NCI-H2107 (cell line): ENCODE measurements around the gene GOT1.

Source experiments
- DNase-seq: peaks from one replicate; lab custom pipeline; 2025; lab: John Stamatoyannopoulos, UW

Gene GOT1

DNA sequence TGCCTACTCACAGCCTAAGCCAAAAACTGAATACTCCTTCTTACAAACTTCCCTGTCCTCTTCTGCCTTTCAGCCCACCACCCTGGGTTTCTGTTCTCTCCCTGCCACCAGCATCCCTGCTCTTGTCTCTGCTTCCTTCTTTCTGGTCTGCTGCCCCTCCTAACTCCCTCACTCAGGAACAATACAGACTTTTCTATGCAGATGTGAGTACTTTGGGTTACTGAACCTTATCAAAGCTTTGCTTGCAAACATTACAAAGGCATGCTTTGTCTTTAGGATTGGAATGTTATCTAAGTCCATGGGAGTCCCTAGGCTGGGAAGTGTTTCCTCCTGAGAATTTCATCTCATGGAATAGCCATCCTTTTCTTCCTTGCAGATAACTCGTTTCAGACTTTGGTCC is 72.3 kb downstream of the GOT1 start:
- no peak for DNase-seq

DNA sequence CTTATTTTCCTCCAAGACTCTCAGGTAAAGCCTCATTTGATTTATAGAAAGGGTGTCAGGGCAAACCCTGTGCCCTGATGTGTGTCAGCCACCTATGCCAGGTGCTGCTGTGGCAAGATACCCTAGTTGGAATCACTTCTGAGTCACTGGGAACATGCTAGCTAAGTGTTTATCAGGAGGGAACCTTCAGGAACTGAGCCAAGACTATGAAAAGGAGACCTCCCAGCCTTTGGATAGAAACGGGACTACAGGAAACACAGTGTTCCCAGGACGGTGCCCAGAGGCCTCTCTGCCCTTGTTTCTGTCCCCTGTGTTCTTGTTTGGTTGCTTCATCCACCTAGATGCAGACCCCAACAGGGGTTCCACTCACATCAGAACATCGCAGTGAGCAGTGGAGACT is 72.7 kb downstream of the GOT1 start:
- no peak for DNase-seq

DNA sequence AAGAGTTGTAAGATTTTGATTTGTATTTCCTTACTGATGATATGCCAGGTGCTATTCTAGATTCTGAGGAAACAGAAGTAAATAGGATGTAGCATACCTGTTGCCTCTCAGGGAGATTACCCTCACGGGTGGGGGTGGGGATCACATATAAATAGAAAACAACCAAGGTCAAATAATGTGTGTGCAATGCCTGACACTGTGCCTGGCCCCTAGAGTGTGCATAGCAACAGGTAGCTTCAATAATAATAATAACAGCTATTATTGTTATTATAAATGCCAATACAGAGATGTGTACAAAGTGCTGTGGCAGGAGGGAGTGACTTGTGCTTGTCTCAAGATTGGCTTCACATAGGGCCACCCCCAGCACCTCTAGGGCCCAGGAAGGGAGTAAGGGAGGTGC is 77.2 kb downstream of the GOT1 start:
- DNase-seq, result no peak

DNA sequence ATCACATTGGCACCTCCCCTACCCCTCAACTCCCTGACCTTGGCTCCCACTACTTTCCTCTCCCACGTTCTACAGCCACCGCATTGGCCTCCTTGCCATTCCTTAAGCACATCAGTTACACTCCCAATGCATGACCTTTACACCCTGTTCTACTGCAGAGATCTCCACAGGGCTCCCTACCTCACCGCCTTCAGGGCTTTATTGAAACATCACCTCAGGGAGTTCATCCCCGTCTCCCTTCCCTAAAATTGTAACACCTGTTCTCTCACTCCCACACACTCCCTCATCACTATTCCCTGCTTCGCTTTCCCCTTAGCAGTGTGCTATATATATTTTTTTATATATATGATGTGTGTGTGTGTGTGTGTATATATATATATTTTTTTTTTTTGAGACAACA is 82.8 kb downstream of the GOT1 start:
- no peak for DNase-seq
